HEK293 (cell line): ENCODE results near the gene GTF2F2.

Experiments used
- ZNF354C ChIP-seq: fragments of 450-650 bp; formaldehyde crosslinking; IDR thresholded peaks from 2 replicates; pipeline ENCODE4 v1.5.1; 2016; ENCODE audit warnings: missing biosample characterization, missing genetic modification characterization, low read depth, borderline replicate concordance
- TF ChIP-seq, protein P1 (sequence below): fragments of 450-650 bp; formaldehyde crosslinking; IDR thresholded peaks from 2 replicates; pipeline ENCODE4 v1.5.1; 2016; ENCODE audit warnings: missing biosample characterization, missing genetic modification characterization, low read depth

DNA sequence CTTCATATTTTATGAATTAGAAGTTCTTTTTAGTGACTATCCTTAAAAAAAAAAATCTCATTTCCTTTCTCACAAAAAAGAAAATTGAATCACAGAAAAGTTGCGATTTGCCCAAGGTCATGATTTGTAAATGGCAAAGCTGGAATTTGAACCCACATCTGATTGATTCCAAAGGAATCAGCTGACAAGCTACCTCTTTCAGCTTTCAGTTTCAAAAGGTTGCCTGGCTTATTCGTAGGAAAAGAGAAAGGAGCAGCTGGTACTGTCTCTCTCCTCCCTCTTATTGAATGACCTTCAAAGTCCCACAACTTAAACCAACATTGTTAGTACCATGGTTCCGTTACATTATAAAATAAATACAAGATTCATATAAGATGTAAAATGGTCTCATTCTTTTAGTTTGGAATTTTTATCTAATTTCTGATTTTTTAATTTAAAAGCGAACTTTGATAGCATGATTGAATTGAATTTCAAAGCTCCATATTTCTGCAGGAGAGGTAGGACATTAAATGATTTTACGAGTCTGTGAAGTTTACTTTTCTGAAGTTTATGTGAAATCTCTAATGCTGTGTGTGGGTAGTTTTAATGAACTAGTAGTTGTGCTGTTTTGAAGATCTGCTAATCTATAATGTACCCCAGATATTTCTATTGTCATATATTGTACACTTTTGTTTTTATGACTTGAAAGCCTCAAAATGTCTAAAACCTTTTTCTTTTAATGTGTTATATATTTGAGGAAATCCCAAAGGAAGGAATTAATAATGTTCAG lies 99.0 kb downstream of the GTF2F2 start:
- TF ChIP-seq ZNF354C = no peak
- TF ChIP-seq, protein P1, sequence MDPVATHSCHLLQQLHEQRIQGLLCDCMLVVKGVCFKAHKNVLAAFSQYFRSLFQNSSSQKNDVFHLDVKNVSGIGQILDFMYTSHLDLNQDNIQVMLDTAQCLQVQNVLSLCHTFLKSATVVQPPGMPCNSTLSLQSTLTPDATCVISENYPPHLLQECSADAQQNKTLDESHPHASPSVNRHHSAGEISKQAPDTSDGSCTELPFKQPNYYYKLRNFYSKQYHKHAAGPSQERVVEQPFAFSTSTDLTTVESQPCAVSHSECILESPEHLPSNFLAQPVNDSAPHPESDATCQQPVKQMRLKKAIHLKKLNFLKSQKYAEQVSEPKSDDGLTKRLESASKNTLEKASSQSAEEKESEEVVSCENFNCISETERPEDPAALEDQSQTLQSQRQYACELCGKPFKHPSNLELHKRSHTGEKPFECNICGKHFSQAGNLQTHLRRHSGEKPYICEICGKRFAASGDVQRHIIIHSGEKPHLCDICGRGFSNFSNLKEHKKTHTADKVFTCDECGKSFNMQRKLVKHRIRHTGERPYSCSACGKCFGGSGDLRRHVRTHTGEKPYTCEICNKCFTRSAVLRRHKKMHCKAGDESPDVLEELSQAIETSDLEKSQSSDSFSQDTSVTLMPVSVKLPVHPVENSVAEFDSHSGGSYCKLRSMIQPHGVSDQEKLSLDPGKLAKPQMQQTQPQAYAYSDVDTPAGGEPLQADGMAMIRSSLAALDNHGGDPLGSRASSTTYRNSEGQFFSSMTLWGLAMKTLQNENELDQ (tag by site-specific recombination) = no peak
